ENCODE data around the gene DMXL1.
A peak's percentile ranks its signal among the peaks of the same experiment; 100 is the strongest.

Gene DMXL1

DNA sequence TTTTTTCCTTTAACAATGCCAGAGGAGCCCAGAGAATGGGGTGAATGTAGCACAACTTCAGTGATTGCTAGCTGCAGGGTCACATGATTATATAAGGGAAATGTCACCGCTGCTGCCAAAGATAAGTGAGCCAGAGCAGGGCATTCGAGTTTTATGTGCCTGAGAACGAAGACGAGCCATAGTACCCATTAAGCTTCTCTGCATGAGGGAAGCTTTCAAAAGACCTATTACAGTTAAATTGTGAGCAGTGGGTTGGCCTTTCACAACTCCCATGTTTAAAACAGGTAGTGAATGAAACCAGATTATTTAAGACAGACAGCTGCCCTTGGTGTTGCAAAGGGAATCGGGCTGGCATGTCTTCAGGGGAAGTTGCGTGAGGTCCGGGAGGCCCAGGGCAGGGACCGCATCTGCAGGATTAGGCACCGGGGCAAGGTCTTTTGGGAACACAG is 202.5 kb downstream of the DMXL1 start:
- TF ChIP-seq, protein P1, sequence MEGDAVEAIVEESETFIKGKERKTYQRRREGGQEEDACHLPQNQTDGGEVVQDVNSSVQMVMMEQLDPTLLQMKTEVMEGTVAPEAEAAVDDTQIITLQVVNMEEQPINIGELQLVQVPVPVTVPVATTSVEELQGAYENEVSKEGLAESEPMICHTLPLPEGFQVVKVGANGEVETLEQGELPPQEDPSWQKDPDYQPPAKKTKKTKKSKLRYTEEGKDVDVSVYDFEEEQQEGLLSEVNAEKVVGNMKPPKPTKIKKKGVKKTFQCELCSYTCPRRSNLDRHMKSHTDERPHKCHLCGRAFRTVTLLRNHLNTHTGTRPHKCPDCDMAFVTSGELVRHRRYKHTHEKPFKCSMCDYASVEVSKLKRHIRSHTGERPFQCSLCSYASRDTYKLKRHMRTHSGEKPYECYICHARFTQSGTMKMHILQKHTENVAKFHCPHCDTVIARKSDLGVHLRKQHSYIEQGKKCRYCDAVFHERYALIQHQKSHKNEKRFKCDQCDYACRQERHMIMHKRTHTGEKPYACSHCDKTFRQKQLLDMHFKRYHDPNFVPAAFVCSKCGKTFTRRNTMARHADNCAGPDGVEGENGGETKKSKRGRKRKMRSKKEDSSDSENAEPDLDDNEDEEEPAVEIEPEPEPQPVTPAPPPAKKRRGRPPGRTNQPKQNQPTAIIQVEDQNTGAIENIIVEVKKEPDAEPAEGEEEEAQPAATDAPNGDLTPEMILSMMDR (IDR thresholded peaks at IDR 0.05; ENCODE audit: control insufficient read depth, extremely low read depth, insufficient read depth) = no peak
- no peak for DNase-seq (ENCODE audit: low read depth)
- no peak overlapping the region for H3K4me3 ChIP-seq (ENCODE audit: low read depth, low read length)

DNA sequence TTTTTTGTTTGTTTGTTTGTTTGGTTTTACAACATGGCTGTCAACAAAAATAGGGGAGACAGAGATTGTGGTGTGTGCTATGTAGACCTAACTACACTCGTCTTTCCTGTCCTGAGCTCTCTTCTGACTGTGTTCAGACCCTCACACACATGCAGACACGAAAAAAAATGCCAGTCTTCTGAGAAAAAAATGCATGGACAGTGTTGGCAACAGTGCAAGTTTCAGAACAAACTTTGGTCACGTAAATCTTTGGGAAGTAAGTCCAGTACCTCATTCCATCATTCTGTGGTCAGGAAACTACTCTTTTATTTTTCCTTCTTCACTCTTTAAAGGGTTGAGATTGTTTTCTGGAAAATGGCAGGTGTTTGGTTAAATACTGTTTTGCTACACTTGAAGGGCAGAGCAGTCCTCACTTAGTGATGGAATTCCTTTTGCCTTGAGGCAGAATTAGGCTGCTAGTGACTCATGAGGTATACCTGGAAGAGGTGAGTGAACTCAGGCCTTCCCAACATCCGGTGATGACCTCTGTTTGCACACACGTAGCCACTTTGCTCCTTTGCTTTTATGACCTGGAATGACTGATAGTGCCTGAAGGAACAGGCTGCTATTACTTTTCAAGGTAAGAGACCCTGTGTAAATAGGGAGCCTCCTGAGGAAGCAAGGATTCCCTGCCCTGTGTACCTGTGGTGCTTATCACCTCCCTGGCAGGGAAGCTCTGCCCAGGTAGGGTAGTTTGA is 203.3 kb downstream of the DMXL1 start:
- no peak overlapping the region for H3K4me3 ChIP-seq (ENCODE audit: low read depth, low read length)
- TF ChIP-seq, protein P1 (IDR thresholded peaks at IDR 0.05; ENCODE audit: control insufficient read depth, extremely low read depth, insufficient read depth) = no peak
- DNase-seq (ENCODE audit: low read depth) = peak; percentile 96

DNA sequence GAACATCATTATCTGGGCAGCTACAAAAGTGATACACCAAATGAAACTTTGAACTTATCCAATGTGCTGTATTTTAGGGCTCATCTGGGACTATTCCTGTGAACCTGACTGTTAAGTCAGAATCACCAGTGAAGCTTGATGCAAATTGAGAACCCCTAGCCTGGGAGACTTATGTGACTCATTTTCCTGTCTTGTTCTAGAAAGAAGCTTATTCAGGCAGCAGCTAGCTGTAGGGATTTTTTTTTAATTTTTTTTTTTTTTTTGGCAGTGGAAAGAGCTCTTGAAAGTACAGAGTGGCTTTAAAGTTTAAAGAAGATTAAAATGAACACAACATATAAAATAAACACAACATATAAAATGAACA is 203.9 kb downstream of the DMXL1 start:
- H3K4me3 ChIP-seq (ENCODE audit: low read depth, low read length) = no peak overlapping the region
- TF ChIP-seq, protein P1 (IDR thresholded peaks at IDR 0.05; ENCODE audit: control insufficient read depth, extremely low read depth, insufficient read depth) = no peak
- DNase-seq (ENCODE audit: low read depth) = no peak

DNA sequence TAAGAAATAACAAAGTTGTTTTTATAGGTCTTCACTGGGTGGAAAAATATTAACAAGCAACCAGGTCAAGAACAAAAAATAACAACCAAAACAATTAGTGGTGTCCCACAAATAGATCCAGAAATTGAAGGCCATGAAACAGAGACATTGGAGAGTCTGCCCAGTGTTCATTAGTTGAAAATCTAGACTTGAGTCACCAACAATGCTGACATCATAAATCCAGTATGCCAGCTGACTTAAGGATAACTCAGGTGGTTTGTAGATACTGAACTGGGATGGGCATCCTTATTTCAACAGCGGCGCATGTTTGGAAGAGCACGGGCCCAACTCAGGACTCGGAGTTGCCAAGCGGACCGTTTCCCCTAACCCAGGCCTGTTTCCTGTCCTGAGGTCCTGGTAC is 204.3 kb downstream of the DMXL1 start:
- DNase-seq (ENCODE audit: low read depth) = no peak
- TF ChIP-seq, protein P1 (IDR thresholded peaks at IDR 0.05; ENCODE audit: control insufficient read depth, extremely low read depth, insufficient read depth) = no peak
- H3K4me3 ChIP-seq (ENCODE audit: low read depth, low read length) = no peak overlapping the region

DNA sequence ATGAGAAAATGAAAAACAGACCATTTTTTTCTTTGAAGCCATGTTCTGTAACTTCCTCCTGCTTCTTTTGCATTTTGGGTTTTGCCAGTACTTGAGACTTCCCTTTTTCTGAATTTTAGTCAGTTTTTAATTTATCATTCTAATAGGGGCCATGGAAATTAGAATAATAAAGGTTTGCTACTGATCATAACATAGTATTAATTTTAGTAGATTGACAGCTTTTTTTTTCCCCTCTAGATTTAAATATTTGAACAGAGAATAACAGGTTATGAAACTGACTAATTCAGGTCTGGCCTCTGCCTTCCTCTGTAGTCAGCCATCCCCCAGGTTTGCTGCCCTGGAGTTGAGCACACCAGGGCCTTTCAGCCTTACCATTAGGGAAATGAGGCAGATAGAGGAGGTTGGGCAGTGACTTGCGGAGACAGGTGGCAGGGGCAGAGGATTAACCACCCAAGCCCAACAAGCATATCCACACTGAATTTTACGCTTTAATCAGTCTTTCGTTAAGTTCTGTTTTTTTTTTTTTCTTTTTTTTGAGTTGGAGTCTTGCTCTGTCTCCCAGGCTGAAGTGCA is 204.8 kb downstream of the DMXL1 start:
- TF ChIP-seq, protein P1 (IDR thresholded peaks at IDR 0.05; ENCODE audit: control insufficient read depth, extremely low read depth, insufficient read depth) = no peak
- no peak for DNase-seq (ENCODE audit: low read depth)
- no peak overlapping the region for H3K4me3 ChIP-seq (ENCODE audit: low read depth, low read length)

DNA sequence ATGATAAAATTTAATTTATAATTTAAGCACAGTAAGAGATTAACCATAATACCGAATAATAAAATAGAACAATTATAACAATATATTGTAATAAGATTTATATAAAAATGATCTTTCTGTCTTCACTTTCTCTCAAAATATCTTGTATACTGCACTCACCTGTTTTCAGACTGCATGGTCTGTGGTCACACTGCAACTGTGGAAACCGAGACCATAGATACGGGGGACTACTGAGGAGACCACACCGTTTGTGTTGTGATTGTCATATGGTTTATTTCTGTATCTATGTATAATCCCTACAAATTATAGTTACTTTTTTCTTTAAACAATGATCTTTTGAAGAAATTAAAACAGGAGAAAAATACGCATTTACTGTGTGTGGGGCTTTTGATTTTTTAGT is 206.1 kb downstream of the DMXL1 start:
- DNase-seq (ENCODE audit: low read depth) = no peak
- H3K4me3 ChIP-seq (ENCODE audit: low read depth, low read length) = no peak overlapping the region
- TF ChIP-seq, protein P1 (IDR thresholded peaks at IDR 0.05; ENCODE audit: control insufficient read depth, extremely low read depth, insufficient read depth) = no peak

DNA sequence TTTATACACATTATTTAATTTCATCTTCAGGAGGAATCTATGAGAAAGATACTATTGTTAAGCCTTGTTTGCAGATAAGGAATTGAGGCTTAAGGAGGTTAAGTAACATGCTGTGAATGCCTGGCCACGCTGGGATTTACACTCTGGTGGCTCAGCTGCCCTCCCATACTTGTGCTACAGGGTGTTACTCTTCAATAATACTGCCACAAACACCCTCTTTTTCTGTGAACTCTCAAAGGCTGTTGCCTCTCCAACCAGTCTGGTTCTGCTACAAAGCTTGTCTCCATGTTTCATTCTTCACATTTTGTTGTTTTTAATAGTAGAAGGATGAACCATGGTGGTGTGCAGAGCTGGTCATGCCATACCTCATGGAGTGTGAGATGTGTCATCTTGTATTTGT is 208.2 kb downstream of the DMXL1 start:
- TF ChIP-seq, protein P1 (IDR thresholded peaks at IDR 0.05; ENCODE audit: control insufficient read depth, extremely low read depth, insufficient read depth) = no peak
- no peak overlapping the region for H3K4me3 ChIP-seq (ENCODE audit: low read depth, low read length)
- no peak for DNase-seq (ENCODE audit: low read depth)
